H54 (cell line): ENCODE results near the gene RNASE8.

Experiments used
- DNase-seq: peaks from one replicate; pipeline ENCODE4 v3.0.0; 2011; ENCODE audit warnings: low spot score, mixed read lengths; ENCODE audit not compliant: insufficient read length
- FAIRE-seq: peaks from 3 replicates; lab custom pipeline; 2011; peaks lifted over from hg19 to GRCh38; lab: Jason Lieb, UNC
- POLR2A ChIP-seq: IDR thresholded peaks from 2 replicates; pipeline ENCODE4 v1.6.1; 2011; ENCODE audit warnings: low read depth, mild to moderate bottlenecking, low read length

Gene RNASE8

GRCh38 chr14:21068521-21069387, 11.1 kb downstream of the RNASE8 start:
- no peak for FAIRE-seq
- TF ChIP-seq POLR2A = no peak

GRCh38 chr14:21069388-21070082, 11.9 kb downstream of the RNASE8 start:
- DNase-seq (no peak), FAIRE-seq (no peak)
- no peak for TF ChIP-seq POLR2A

More at GRCh38 chr14:21068521-21069387, 11.1 kb downstream of the RNASE8 start:
- no peak for DNase-seq

DNA sequence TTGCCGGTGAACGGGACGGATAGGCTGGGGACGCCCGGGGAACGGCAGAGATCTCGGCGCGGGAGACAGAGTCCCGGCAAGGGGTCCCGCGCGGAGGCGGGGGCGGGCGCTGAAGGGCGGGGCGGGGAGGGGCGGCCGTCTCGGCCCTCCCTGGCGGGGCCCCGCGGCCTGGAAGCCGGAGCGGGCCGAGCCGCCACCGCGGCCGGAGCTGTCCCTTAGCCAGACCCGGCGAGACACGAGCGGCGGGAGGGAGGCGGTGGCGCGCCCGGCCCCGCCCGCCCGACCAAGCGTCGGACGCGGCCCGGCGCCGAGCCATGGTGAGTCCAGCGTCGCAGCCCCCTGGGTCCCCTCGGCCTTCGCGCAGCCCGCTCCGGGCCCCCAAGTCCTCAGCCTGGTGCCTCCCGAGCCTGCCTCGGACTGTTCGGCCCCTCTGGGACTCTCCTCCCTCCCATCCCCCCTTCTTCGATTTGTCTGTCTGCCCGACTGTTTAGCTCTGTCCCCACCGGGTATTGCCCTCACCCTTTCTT, 12.5 kb downstream of the RNASE8 start, which contains the start of gene ARHGEF40:
Gene ARHGEF40, plus strand, starts transcription at position 222 of the 527 bp plus-strand sequence. Its CDS starts 93 bp downstream, at position 315.
- peak; percentile 34 for DNase-seq
- no peak for FAIRE-seq
- 0 out of 2 replicates have a peak, but pooled peaks have one; percentile 18 for TF ChIP-seq POLR2A

- peak; percentile 36 for DNase-seq
- no peak for FAIRE-seq
- no peak for TF ChIP-seq POLR2A
Measured at GRCh38 chr14:21070610-21071224, 13.1 kb downstream of the RNASE8 start.

- peak; percentile 23; the same call in 1 of the 2 replicates for TF ChIP-seq POLR2A
- FAIRE-seq = no peak
- peak; percentile 73 for DNase-seq
Measured at GRCh38 chr14:21071225-21072030, 13.8 kb downstream of the RNASE8 start.

DNA sequence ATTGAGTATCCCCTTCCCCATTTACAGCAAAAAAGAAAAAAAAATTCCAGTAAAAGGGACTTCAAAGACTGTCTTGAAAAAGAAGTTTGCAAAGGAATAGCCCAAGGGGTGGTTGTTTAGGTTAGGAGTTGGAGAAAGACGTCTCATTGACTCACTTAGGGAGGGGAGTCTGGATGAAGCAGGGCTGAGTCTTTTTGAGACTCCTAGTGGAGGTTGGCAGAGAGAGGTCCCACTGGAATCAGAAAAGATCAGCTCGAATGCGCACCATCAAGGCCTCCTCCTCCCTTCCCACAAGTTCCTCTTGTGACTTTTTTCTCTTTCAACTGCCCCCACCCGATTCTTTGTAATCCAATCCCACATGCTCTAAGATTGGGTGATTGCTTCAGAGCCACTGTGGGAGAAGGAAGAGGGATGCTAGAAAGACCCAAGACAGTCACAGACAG, 14.4 kb downstream of the RNASE8 start:
- TF ChIP-seq POLR2A = no peak
- no peak for FAIRE-seq
- DNase-seq = no peak

GRCh38 chr14:21072781-21073339, 15.2 kb downstream of the RNASE8 start:
- DNase-seq (no peak), FAIRE-seq (no peak)
- TF ChIP-seq POLR2A = no peak

DNA sequence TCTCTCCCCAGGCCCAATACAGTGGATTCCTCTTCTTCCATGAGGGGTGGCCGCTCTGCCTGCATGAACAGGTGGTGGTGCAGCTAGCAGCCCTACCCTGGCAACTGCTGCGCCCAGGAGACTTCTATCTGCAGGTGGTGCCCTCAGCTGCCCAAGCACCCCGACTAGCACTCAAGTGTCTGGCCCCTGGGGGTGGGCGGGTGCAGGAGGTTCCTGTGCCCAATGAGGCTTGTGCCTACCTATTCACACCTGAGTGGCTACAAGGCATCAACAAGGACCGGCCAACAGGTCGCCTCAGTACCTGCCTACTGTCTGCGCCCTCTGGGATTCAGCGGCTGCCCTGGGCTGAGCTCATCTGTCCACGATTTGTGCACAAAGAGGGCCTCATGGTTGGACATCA, 16.3 kb downstream of the RNASE8 start:
- no peak for FAIRE-seq
- no peak for TF ChIP-seq POLR2A

DNA sequence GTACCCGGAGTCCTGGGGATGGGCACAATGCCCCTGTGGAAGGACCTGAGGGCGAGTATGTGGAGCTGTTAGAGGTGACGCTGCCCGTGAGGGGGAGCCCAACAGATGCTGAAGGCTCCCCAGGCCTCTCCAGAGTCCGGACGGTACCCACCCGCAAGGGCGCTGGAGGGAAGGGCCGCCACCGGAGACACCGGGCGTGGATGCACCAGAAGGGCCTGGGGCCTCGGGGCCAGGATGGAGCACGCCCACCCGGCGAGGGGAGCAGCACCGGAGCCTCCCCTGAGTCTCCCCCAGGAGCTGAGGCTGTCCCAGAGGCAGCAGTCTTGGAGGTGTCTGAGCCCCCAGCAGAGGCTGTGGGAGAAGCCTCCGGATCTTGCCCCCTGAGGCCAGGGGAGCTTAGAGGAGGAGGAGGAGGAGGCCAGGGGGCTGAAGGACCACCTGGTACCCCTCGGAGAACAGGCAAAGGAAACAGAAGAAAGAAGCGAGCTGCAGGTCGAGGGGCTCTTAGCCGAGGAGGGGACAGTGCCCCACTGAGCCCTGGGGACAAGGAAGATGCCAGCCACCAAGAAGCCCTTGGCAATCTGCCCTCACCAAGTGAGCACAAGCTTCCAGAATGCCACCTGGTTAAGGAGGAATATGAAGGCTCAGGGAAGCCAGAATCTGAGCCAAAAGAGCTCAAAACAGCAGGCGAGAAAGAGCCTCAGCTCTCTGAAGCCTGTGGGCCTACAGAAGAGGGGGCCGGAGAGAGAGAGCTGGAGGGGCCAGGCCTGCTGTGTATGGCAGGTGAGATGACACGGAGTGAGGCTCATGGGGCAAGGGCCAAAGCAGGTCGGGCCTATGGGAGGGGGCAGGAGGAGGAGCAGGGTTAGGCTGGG, 17.0 kb downstream of the RNASE8 start:
- DNase-seq (no peak), FAIRE-seq (no peak)
- TF ChIP-seq POLR2A = no peak

More for the DNA sequence above, 16.3 kb downstream of the RNASE8 start:
- DNase-seq = no peak

- no peak for FAIRE-seq
- no peak for DNase-seq
Measured at GRCh38 chr14:21075719-21076437, 18.3 kb downstream of the RNASE8 start.

DNA sequence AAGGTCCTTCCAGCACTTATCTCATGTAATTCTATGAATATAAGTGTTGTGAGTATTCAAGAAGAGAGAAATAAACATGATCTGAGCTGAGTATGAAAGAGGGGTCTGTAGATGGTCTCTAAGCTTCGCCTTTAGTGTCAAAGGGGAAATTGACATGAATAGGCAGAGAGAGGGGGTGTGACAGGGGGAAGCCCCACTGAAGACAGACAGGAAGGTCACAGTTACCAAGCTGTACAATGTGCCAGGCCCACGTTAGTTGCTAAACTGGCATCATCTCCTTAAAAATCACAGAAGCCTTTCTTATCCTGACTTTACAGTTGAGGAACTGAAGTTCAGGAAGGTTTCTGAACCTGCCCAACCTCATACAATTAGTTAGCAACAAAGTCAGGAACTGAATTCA, 20.1 kb downstream of the RNASE8 start:
- FAIRE-seq (no peak), DNase-seq (no peak)
- no peak for TF ChIP-seq POLR2A

More at GRCh38 chr14:21075719-21076437, 18.3 kb downstream of the RNASE8 start:
- no peak for TF ChIP-seq POLR2A
